ENCODE measurements around the gene RPL38.

RPL38 gene

GRCh38 chr17:74251051-74251450 is 47.6 kb downstream of the RPL38 start:
- no peak for DNase-seq

DNA sequence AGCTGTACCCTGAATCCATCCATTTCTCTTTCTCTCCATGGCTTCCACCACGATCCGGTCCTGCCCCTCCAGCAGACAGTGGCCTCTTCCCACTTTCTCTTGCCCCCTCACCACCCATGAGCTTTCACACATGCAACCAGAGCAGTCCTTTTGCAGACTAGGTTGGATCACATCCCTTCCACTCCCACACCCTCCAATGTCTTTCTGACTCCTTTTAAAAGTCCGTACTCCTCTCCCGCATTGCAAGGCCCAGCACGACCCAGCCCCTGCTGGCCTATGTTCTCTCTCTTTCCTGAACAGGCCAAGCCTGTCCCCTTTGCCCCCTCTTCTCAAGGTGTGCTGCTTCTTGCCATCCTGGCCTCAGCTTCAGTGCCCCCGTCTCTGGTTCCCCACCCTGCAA is 48.1 kb downstream of the RPL38 start:
- no peak for DNase-seq

DNA sequence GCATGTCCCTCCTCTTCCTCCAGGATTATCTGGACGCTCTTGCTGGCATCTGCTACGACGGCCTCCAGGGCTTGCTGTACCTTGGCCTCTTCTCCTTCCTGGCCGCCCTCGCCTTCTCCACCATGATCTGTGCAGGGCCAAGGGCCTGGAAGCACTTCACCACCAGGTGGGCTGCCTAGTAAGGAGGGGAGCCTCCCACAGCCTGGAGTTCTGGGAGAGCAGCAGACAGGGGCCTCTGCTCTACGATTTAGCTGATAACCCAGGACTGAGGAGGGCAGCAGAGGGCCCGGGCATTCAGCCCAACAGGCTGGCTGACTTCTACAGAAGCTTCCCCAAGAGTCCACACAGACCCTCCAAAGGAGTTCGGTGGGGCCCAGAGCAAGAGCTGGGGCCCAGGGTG is 48.7 kb downstream of the RPL38 start:
- no peak for DNase-seq

DNA sequence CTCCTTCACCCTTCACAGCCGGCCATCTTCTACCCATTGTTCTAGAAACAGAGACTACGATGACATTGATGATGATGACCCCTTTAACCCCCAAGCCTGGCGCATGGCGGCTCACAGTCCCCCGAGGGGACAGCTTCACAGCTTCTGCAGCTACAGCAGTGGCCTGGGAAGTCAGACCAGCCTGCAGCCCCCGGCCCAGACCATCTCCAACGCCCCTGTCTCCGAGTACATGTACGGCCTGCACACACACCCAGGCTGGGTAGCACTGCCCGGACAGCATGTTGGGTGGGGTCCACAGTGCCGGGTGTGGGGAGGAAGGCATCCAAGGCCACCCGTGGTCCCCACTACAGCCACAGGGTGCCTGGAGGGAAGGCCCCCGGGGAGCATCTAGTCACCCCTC is 49.6 kb downstream of the RPL38 start:
- no peak for DNase-seq

- no peak for DNase-seq
Measured at GRCh38 chr17:74257311-74257710, 53.8 kb downstream of the RPL38 start.

- DNase-seq = no peak
Measured at GRCh38 chr17:74259667-74260524, 56.4 kb downstream of the RPL38 start.
